ENCODE results near the gene MYT1. TPM values are rescaled to one million over a fixed set of nuclear protein-coding genes. Genes with fewer than 3 reads are reported as not detected.

The MYT1 gene
- total RNA-seq, 1 experiment from 2014 or later: 7.1 TPM

DNA sequence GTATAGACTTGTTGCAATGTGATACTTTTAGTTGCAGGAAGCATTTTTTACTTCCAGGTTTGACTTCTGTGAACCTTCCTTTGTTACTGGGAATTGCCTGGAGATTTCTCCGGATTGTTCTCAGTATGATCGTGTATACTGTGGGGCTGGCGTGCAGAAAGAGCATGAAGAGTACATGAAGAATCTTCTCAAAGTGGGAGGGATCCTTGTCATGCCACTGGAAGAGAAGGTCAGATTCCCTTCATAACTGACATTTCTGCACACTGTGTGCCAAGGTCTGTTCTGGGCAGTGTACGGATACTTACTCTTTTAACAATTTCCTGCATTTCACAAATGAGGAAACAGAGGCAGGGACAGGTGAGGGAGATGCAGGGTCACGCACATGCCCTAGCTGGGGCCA is 100.9 kb downstream of the MYT1 start:
- ChIA-PET CTCF (no interaction called here), POLR2A (no interaction called here), RAD21 (ENCODE audit: low non-redundant PET in 1 of 2, low total read pairs in 2 of 2, uncharacterized antibody in 2 of 2, unreplicated experiment in 2 of 2) (no interaction called here)
- Histone ChIP-seq H3K4me3 (replicated peaks in 1 of 2; ENCODE audit: low read depth in 1 of 2, low read length in 2 of 2) (no peak overlapping the region), H4K20me1 (ENCODE audit: insufficient read depth) (no peaks in the 10 kb centered on the region), H3K27ac (ENCODE audit: low read depth, low read length) (no peak overlapping the region), H3K4me1 (ENCODE audit: control insufficient read depth in 1 of 2, insufficient read depth in 2 of 2, low read length in 2 of 2) (no peaks in the 10 kb centered on the region), H3K9ac (ENCODE audit: low read length) (no peak overlapping the region), H3K27me3 (ENCODE audit: insufficient read depth, low read length) (no peaks in the 10 kb centered on the region), H2AFZ (ENCODE audit: low read depth, low read length, poor library complexity, severe bottlenecking) (no peak overlapping the region), H3K9me2 (ENCODE audit: insufficient read depth) (no peaks in the 10 kb centered on the region), H3K9me3 (ENCODE audit: control insufficient read depth in 1 of 2, insufficient read depth in 1 of 2, low read depth in 1 of 2, low read length in 2 of 2) (peaks cover 0 to 7% of the 10 kb centered on the region in 2 experiments; a peak in 1 of 4 replicates), H3K79me2 (ENCODE audit: insufficient read depth, low read length) (no peaks in the 10 kb centered on the region), H3K4me2 (ENCODE audit: low read length) (no peak overlapping the region), H3K36me3 (ENCODE audit: control insufficient read depth in 1 of 2, insufficient read depth in 2 of 2, low read length in 2 of 2) (peaks cover 4 to 6% of the 10 kb centered on the region in 2 experiments; a peak in 3 of 4 replicates)
- TF ChIP-seq, protein P1, sequence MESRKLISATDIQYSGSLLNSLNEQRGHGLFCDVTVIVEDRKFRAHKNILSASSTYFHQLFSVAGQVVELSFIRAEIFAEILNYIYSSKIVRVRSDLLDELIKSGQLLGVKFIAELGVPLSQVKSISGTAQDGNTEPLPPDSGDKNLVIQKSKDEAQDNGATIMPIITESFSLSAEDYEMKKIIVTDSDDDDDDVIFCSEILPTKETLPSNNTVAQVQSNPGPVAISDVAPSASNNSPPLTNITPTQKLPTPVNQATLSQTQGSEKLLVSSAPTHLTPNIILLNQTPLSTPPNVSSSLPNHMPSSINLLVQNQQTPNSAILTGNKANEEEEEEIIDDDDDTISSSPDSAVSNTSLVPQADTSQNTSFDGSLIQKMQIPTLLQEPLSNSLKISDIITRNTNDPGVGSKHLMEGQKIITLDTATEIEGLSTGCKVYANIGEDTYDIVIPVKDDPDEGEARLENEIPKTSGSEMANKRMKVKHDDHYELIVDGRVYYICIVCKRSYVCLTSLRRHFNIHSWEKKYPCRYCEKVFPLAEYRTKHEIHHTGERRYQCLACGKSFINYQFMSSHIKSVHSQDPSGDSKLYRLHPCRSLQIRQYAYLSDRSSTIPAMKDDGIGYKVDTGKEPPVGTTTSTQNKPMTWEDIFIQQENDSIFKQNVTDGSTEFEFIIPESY (IDR thresholded peaks at IDR 0.05; ENCODE audit: extremely low read depth, insufficient replicate concordance, low read length): no peak
- TF ChIP-seq JUND (IDR thresholded peaks at IDR 0.05) (no peak), SIN3A (IDR thresholded peaks at IDR 0.05; ENCODE audit: low read depth) (no peak), ELF1 (IDR thresholded peaks at IDR 0.05; ENCODE audit: borderline replicate concordance, low read depth) (no peak), TCF7L2 (IDR thresholded peaks at IDR 0.05; ENCODE audit: borderline replicate concordance, extremely low read depth, insufficient read depth, insufficient read length) (no peak), ZNF274 (IDR thresholded peaks at IDR 0.05; ENCODE audit: low read depth, low read length) (no peak), SP1 (IDR thresholded peaks at IDR 0.05; ENCODE audit: low read depth) (no peak), YY1 (IDR thresholded peaks at IDR 0.05; ENCODE audit: extremely low read depth, insufficient replicate concordance, low read depth, low read length) (no peak)
- TF ChIP-seq, protein P2, sequence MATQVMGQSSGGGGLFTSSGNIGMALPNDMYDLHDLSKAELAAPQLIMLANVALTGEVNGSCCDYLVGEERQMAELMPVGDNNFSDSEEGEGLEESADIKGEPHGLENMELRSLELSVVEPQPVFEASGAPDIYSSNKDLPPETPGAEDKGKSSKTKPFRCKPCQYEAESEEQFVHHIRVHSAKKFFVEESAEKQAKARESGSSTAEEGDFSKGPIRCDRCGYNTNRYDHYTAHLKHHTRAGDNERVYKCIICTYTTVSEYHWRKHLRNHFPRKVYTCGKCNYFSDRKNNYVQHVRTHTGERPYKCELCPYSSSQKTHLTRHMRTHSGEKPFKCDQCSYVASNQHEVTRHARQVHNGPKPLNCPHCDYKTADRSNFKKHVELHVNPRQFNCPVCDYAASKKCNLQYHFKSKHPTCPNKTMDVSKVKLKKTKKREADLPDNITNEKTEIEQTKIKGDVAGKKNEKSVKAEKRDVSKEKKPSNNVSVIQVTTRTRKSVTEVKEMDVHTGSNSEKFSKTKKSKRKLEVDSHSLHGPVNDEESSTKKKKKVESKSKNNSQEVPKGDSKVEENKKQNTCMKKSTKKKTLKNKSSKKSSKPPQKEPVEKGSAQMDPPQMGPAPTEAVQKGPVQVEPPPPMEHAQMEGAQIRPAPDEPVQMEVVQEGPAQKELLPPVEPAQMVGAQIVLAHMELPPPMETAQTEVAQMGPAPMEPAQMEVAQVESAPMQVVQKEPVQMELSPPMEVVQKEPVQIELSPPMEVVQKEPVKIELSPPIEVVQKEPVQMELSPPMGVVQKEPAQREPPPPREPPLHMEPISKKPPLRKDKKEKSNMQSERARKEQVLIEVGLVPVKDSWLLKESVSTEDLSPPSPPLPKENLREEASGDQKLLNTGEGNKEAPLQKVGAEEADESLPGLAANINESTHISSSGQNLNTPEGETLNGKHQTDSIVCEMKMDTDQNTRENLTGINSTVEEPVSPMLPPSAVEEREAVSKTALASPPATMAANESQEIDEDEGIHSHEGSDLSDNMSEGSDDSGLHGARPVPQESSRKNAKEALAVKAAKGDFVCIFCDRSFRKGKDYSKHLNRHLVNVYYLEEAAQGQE (IDR thresholded peaks at IDR 0.05; ENCODE audit: low read depth): no peak
- ATAC-seq: no peak
- no peak for DNase-seq (ENCODE audit: low read depth, low spot score)
- no TSS peak for BruUV-seq (replicated peaks)
- intact Hi-C loops (cut with micrococcal nuclease): no loop called here

Measured in HCT116 (cell line).